Measurements from ENCODE around the gene ARHGAP15.

Gene ARHGAP15

DNA sequence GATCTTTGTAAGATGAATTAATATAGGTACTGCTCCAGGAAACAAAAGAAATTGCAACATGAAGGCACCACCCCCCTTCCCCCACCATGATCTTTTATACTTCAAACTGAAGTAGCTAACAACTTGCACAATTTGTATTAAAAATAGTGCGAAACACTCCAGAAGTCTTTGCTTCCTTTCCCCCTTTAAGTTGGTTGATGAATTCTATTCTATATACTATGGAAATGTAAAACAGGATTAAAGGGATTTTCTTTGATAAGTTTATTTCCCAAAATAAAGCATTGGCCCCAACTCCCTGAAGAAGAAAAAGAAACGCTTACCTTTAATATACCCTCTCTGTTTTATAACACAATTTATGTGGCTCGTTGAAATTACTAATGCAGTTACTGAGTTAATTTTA is 227.1 kb downstream of the ARHGAP15 start:
- Histone ChIP-seq H3K27me3 (ENCODE audit: low read depth, low read length) (no peaks in the 10 kb centered on the region), H3K27ac (ENCODE audit: low read length) (no peak overlapping the region), H3K9me3 (ENCODE audit: control insufficient read depth in 1 of 2, low read length in 2 of 2) (no peaks in the 10 kb centered on the region), H3K4me3 (ENCODE audit: low read depth in 1 of 2, low read length in 2 of 2) (no peak overlapping the region), H3K36me3 (ENCODE audit: control insufficient read depth in 1 of 2, insufficient read depth in 2 of 2, low read length in 2 of 2) (no peaks in the 10 kb centered on the region), H3K4me1 (ENCODE audit: control insufficient read depth in 1 of 2, insufficient read depth in 2 of 2, low read length in 2 of 2) (no peaks in the 10 kb centered on the region)

DNA sequence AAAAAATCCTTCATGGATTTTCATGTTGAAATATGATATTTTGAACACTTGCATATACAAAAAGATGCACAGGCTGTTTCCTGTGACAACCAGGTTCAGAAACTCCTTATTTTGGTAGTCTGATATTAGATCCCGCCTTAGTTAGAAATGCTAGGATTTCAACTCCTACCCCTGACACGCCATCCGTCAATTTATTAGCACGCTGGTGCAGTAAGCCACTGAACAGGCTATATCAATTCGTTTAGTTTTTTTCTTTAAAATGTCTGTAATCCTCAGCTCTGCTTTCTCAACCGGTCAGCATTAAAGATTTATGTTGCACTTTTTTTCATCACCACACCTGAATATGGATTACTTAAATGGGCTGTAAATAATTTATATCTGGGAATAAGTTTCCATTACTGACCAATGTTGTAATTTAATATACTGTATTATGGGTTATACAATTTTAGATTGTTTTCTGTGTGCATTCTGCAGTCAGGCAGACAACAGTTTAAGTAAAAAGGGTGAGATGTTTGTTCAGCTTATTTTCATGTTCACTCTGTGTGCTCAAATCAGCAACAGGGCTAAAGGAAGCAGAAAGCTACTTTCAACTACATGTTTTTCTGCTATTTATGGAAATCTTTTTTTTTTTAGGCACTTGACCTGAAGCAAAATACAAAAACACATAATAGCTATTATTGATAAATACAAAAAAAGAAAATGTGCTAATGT is 227.7 kb downstream of the ARHGAP15 start:
- Histone ChIP-seq H3K9me3 (ENCODE audit: control insufficient read depth in 1 of 2, low read length in 2 of 2) (no peaks in the 10 kb centered on the region), H3K4me3 (ENCODE audit: low read depth in 1 of 2, low read length in 2 of 2) (no peak overlapping the region), H3K27me3 (ENCODE audit: low read depth, low read length) (no peaks in the 10 kb centered on the region), H3K27ac (ENCODE audit: low read length) (no peak overlapping the region), H3K4me1 (ENCODE audit: control insufficient read depth in 1 of 2, insufficient read depth in 2 of 2, low read length in 2 of 2) (no peaks in the 10 kb centered on the region), H3K36me3 (ENCODE audit: control insufficient read depth in 1 of 2, insufficient read depth in 2 of 2, low read length in 2 of 2) (no peaks in the 10 kb centered on the region)

DNA sequence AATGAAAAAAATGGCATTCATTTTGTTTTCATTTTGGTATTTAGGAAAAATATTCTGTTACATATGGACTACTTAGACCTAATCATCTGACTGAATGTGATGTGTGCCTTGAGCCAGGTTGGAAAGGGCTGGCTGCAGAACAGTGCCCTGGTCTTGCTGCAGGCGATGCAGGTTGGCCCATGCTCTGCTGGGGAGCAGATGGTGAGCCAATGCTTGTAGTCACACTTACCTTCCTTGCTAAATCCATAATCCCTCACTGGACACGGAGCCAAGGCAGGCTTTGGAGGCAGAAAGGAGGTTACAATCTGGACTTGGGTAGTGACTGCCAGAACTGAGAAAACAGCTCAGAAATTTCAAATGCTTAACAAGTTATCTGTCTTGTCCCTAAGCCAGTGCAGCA is 228.7 kb downstream of the ARHGAP15 start:
- Histone ChIP-seq H3K9me3 (ENCODE audit: control insufficient read depth in 1 of 2, low read length in 2 of 2) (no peaks in the 10 kb centered on the region), H3K4me1 (ENCODE audit: control insufficient read depth in 1 of 2, insufficient read depth in 2 of 2, low read length in 2 of 2) (no peaks in the 10 kb centered on the region), H3K36me3 (ENCODE audit: control insufficient read depth in 1 of 2, insufficient read depth in 2 of 2, low read length in 2 of 2) (no peaks in the 10 kb centered on the region), H3K4me3 (ENCODE audit: low read depth in 1 of 2, low read length in 2 of 2) (no peak overlapping the region), H3K27me3 (ENCODE audit: low read depth, low read length) (no peaks in the 10 kb centered on the region), H3K27ac (ENCODE audit: low read length) (no peak overlapping the region)

DNA sequence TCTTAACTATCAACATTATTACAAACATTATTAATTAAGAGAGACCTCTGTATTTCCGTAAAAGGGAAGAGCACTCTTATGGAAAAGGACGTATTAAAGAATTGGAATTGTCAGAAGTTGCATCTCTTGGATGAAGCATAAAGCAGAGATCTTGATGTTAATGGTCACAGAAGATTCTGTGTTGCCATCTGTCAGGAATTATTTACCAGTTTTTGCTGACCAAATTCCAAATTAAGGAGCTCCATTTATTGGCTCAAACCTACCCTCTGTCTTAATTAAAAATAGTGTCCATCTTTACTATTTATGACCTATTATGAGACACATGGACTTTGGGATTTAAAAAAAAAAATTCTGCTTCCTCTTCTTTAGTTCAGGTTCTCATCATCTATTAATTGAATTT is 232.1 kb downstream of the ARHGAP15 start:
- H3K27ac ChIP-seq (ENCODE audit: low read length), result no peak overlapping the region
- H3K4me3 ChIP-seq (ENCODE audit: low read depth in 1 of 2, low read length in 2 of 2), result no peak overlapping the region
- H3K4me1 ChIP-seq (ENCODE audit: control insufficient read depth in 1 of 2, insufficient read depth in 2 of 2, low read length in 2 of 2), result no peaks in the 10 kb centered on the region
- no peaks in the 10 kb centered on the region for H3K27me3 ChIP-seq (ENCODE audit: low read depth, low read length)
- H3K9me3 ChIP-seq (ENCODE audit: control insufficient read depth in 1 of 2, low read length in 2 of 2), result no peaks in the 10 kb centered on the region
- H3K36me3 ChIP-seq (ENCODE audit: control insufficient read depth in 1 of 2, insufficient read depth in 2 of 2, low read length in 2 of 2), result no peaks in the 10 kb centered on the region

DNA sequence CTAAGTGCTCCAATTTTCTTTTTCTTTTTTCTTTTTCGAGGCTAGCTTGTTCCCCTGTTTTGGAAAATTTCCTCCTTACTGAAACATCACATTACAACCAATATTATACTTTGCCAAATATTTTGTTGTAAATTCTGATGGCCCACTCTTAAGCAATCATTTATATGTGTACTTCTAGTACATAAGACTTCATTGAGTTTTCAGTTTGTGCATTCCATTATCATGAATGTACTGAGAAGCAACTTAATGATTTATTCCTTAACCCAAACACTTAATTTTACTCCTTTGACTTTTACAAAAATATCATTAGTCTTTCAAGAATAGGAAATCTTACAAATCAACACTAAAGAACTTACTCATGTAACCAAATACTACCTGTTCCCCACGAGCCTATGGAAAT is 242.4 kb downstream of the ARHGAP15 start:
- no peaks in the 10 kb centered on the region for H3K27me3 ChIP-seq (ENCODE audit: low read depth, low read length)
- no peaks in the 10 kb centered on the region for H3K4me1 ChIP-seq (ENCODE audit: control insufficient read depth in 1 of 2, insufficient read depth in 2 of 2, low read length in 2 of 2)
- no peaks in the 10 kb centered on the region for H3K9me3 ChIP-seq (ENCODE audit: control insufficient read depth in 1 of 2, low read length in 2 of 2)
- no peak overlapping the region for H3K4me3 ChIP-seq (ENCODE audit: low read depth in 1 of 2, low read length in 2 of 2)
- no peak overlapping the region for H3K27ac ChIP-seq (ENCODE audit: low read length)
- H3K36me3 ChIP-seq (ENCODE audit: control insufficient read depth in 1 of 2, insufficient read depth in 2 of 2, low read length in 2 of 2), result no peaks in the 10 kb centered on the region

DNA sequence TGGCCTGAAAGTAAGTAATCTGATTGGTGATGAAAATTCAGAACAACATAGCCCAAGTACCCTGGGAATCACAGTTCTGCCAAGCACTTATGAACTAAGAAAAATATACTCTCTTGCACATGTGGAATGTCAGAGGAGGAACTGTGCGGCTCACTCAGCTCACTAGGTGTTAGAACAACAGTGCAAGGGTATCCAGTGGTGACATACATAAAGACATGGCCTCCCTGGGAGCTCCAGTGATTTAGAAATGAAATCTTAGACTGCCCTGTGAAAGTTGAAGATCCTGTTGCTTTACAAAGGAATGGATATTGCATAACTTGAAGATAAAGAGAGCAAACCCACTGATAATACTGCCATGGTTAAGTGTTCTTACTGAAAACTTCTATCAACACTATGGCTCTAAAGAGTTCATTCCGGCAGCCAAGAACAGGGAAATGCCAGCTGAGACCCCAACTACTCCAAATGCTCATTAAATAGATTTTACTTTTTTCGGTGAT is 246.2 kb downstream of the ARHGAP15 start:
- Histone ChIP-seq H3K27me3 (ENCODE audit: low read depth, low read length) (no peaks in the 10 kb centered on the region), H3K36me3 (ENCODE audit: control insufficient read depth in 1 of 2, insufficient read depth in 2 of 2, low read length in 2 of 2) (no peaks in the 10 kb centered on the region), H3K4me1 (ENCODE audit: control insufficient read depth in 1 of 2, insufficient read depth in 2 of 2, low read length in 2 of 2) (no peaks in the 10 kb centered on the region), H3K9me3 (ENCODE audit: control insufficient read depth in 1 of 2, low read length in 2 of 2) (no peaks in the 10 kb centered on the region), H3K4me3 (ENCODE audit: low read depth in 1 of 2, low read length in 2 of 2) (no peak overlapping the region), H3K27ac (ENCODE audit: low read length) (no peak overlapping the region)

DNA sequence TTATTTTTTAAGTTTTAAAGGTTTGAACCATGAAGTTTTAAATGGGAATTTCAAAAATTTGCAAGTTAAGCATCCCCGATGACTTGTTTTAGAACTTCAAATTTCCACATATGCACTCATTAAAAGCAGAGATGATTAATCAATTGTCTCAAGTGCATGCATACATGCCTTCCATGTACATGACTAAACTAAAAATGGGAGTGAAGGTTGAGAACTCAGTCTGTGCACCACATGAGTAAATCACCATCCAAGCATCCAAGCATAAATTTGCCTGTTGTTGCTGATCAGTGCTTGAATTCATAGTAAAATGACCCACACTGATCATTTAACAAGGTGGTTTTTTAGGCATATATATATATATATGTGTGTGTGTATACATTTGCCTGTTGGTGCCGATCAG is 249.8 kb downstream of the ARHGAP15 start:
- H3K4me1 ChIP-seq (ENCODE audit: control insufficient read depth in 1 of 2, insufficient read depth in 2 of 2, low read length in 2 of 2), result no peaks in the 10 kb centered on the region
- H3K36me3 ChIP-seq (ENCODE audit: control insufficient read depth in 1 of 2, insufficient read depth in 2 of 2, low read length in 2 of 2), result no peaks in the 10 kb centered on the region
- no peak overlapping the region for H3K4me3 ChIP-seq (ENCODE audit: low read depth in 1 of 2, low read length in 2 of 2)
- no peak overlapping the region for H3K27ac ChIP-seq (ENCODE audit: low read length)
- H3K27me3 ChIP-seq (ENCODE audit: low read depth, low read length), result no peaks in the 10 kb centered on the region
- no peaks in the 10 kb centered on the region for H3K9me3 ChIP-seq (ENCODE audit: control insufficient read depth in 1 of 2, low read length in 2 of 2)

DNA sequence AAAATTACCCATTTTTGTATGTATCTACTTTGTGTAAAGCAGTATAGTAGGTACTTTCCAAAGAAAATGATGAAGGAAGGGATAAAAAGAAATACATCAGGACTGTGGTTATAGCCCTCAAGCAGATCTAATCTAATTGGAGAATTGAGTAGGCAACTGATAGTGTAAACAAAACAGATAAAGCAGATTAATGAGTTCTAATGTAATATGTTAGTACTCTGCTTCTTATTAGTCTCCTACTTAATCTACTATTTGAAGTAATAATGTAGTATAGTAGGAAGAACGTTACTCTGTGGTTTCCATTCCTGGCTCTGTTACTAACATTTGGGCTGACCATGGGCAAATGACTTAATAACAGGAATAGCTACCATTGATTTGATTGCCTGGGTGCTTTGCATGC is 250.7 kb downstream of the ARHGAP15 start:
- Histone ChIP-seq H3K4me1 (ENCODE audit: control insufficient read depth in 1 of 2, insufficient read depth in 2 of 2, low read length in 2 of 2) (no peaks in the 10 kb centered on the region), H3K36me3 (ENCODE audit: control insufficient read depth in 1 of 2, insufficient read depth in 2 of 2, low read length in 2 of 2) (no peaks in the 10 kb centered on the region), H3K9me3 (ENCODE audit: control insufficient read depth in 1 of 2, low read length in 2 of 2) (no peaks in the 10 kb centered on the region), H3K4me3 (ENCODE audit: low read depth in 1 of 2, low read length in 2 of 2) (no peak overlapping the region), H3K27ac (ENCODE audit: low read length) (no peak overlapping the region), H3K27me3 (ENCODE audit: low read depth, low read length) (no peaks in the 10 kb centered on the region)

DNA sequence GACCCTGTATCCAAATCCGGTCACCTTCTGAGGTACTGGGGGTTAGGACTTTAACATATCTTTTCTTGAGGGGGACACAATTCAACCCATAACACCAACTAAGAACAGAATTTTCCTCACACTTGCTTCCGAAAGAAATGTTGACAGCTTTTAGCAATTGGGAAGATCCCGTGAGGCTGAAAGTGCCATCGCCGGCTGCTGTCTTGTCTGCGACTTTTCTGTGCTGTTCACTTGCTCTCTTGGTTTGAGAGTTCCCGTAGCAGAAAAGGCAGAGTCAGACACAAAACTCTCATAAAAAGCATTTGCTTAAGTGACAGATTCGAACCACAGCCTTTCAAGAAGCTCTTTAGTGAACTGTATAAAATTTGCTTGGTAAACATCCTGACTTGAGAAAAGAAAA is 253.4 kb downstream of the ARHGAP15 start:
- Histone ChIP-seq H3K27ac (ENCODE audit: low read length) (no peak overlapping the region), H3K4me1 (ENCODE audit: control insufficient read depth in 1 of 2, insufficient read depth in 2 of 2, low read length in 2 of 2) (no peaks in the 10 kb centered on the region), H3K27me3 (ENCODE audit: low read depth, low read length) (no peaks in the 10 kb centered on the region), H3K9me3 (ENCODE audit: control insufficient read depth in 1 of 2, low read length in 2 of 2) (no peaks in the 10 kb centered on the region), H3K36me3 (ENCODE audit: control insufficient read depth in 1 of 2, insufficient read depth in 2 of 2, low read length in 2 of 2) (no peaks in the 10 kb centered on the region), H3K4me3 (ENCODE audit: low read depth in 1 of 2, low read length in 2 of 2) (no peak overlapping the region)

DNA sequence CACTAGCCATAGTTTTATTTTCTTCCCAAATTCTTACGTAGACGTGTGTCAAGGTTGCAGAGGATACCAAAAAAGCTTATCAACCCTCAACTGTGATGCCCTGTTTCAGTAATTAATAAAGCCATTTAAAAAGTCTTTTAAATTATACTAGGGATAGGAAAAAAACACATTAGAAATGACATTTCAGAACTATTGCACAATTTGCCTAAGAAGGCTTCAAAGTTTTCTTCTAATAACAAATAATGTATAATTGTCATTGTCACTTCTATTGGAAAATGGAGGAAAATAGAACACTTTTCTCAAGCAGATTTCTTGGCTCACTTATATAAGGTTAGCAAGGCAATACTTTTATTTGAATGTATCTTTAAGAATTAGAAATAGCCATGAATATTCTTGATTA is 253.8 kb downstream of the ARHGAP15 start:
- H3K9me3 ChIP-seq (ENCODE audit: control insufficient read depth in 1 of 2, low read length in 2 of 2), result no peaks in the 10 kb centered on the region
- H3K4me1 ChIP-seq (ENCODE audit: control insufficient read depth in 1 of 2, insufficient read depth in 2 of 2, low read length in 2 of 2), result no peaks in the 10 kb centered on the region
- H3K36me3 ChIP-seq (ENCODE audit: control insufficient read depth in 1 of 2, insufficient read depth in 2 of 2, low read length in 2 of 2), result no peaks in the 10 kb centered on the region
- no peak overlapping the region for H3K27ac ChIP-seq (ENCODE audit: low read length)
- no peaks in the 10 kb centered on the region for H3K27me3 ChIP-seq (ENCODE audit: low read depth, low read length)
- H3K4me3 ChIP-seq (ENCODE audit: low read depth in 1 of 2, low read length in 2 of 2), result no peak overlapping the region

DNA sequence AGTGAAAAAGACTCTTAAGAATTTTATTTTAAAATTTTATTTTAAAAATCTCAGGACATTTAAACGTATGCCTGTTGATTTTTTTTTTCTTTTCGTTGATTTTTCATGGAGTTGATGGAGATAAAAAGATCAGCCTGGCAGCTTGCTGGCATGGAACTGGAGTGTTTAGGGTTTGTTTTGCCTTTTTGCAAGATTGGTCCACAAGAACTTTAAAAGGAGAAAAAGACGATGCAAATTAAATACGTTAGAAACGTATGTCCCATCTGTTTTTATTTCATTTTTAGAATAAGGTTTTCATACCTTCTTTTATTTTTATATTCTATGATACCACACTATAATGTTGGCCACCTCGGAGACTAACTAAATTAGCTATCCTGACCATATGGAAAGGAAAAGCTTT is 254.9 kb downstream of the ARHGAP15 start:
- no peaks in the 10 kb centered on the region for H3K36me3 ChIP-seq (ENCODE audit: control insufficient read depth in 1 of 2, insufficient read depth in 2 of 2, low read length in 2 of 2)
- H3K9me3 ChIP-seq (ENCODE audit: control insufficient read depth in 1 of 2, low read length in 2 of 2), result no peaks in the 10 kb centered on the region
- no peaks in the 10 kb centered on the region for H3K4me1 ChIP-seq (ENCODE audit: control insufficient read depth in 1 of 2, insufficient read depth in 2 of 2, low read length in 2 of 2)
- H3K4me3 ChIP-seq (ENCODE audit: low read depth in 1 of 2, low read length in 2 of 2), result no peak overlapping the region
- no peaks in the 10 kb centered on the region for H3K27me3 ChIP-seq (ENCODE audit: low read depth, low read length)
- H3K27ac ChIP-seq (ENCODE audit: low read length), result no peak overlapping the region

DNA sequence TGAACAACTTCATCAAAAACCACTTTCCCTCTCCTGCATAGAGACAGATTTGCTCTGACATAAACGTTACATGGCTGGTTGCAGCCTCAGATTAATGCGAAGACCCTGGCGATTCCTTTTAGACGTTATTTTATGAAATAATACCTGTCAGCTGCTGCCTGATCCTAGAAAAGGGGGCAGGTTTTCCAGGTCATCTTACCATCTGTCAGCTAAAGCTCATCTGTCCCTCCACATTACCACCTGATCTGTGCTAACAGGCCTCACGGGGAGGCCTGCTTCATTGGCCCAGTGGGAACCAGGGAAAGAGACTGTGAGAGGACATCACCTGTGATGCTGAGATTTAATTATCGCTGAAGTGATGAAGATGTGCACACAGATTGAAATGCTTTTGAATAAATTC is 261.0 kb downstream of the ARHGAP15 start:
- H3K27me3 ChIP-seq (ENCODE audit: low read depth, low read length), result no peaks in the 10 kb centered on the region

More for the DNA sequence above, 261.0 kb downstream of the ARHGAP15 start:
- H3K4me3 ChIP-seq (ENCODE audit: low read depth in 1 of 2, low read length in 2 of 2), result no peak overlapping the region
- H3K9me3 ChIP-seq (ENCODE audit: control insufficient read depth in 1 of 2, low read length in 2 of 2), result no peaks in the 10 kb centered on the region
- H3K27ac ChIP-seq (ENCODE audit: low read length), result no peak overlapping the region
- H3K36me3 ChIP-seq (ENCODE audit: control insufficient read depth in 1 of 2, insufficient read depth in 2 of 2, low read length in 2 of 2), result no peaks in the 10 kb centered on the region
- no peaks in the 10 kb centered on the region for H3K4me1 ChIP-seq (ENCODE audit: control insufficient read depth in 1 of 2, insufficient read depth in 2 of 2, low read length in 2 of 2)

Measured in muscle layer of duodenum (tissue), 2 donors.